Stimulated activated CD4-positive, alpha-beta T cell treated with anti-CD3 and anti-CD28 coated beads, TNF-alpha, amount 100 ng/mL, for 1 hour (primary cell): Measurements from ENCODE around the gene TERF2IP.

Source experiments
- DNase-seq, 3 donors: peaks; one replicate each; pipeline ENCODE4 v3.0.0-alpha.2; 2020; ENCODE audit warnings: low read depth in 3 of 3, low spot score in 1 of 3

Gene TERF2IP

DNA sequence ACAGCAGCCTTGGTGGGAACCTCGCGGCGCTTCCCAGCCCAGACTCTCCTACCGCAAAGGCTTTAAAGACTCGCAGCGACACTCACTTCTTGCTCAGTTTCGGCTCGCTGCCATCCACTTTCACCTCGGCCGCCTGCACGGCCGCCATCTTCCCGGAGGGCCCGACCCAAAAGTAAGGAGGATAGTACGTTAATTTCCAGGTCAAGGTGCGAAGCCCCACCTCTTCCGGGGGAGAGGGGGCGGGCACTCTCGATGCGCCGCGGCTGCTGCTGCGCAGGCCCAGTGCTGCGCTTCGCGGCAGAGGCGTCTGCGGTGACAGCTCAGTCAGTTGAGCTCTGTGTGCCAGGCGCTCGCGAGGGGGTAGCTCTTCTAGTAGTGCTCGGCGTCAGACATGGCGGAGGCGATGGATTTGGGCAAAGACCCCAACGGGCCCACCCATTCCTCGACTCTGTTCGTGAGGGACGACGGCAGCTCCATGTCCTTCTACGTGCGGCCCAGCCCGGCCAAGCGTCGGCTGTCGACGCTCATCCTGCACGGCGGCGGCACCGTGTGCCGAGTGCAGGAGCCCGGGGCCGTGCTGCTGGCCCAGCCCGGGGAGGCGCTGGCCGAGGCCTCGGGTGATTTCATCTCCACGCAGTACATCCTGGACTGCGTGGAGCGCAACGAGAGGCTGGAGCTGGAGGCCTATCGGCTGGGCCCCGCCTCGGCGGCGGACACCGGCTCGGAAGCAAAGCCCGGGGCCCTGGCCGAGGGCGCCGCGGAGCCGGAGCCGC, at the start of gene TERF2IP, which contains the start of gene KARS1:
TSS of gene TERF2IP (plus strand) at position 282 of the 773 bp plus-strand sequence. CDS start at position 392, 110 bp downstream.
TSS of gene KARS1 (minus strand) at position 174 of the 773 bp plus-strand sequence. CDS start at position 148, 26 bp downstream.
- DNase-seq = peak; percentile 76 to 89 (median 87)

DNA sequence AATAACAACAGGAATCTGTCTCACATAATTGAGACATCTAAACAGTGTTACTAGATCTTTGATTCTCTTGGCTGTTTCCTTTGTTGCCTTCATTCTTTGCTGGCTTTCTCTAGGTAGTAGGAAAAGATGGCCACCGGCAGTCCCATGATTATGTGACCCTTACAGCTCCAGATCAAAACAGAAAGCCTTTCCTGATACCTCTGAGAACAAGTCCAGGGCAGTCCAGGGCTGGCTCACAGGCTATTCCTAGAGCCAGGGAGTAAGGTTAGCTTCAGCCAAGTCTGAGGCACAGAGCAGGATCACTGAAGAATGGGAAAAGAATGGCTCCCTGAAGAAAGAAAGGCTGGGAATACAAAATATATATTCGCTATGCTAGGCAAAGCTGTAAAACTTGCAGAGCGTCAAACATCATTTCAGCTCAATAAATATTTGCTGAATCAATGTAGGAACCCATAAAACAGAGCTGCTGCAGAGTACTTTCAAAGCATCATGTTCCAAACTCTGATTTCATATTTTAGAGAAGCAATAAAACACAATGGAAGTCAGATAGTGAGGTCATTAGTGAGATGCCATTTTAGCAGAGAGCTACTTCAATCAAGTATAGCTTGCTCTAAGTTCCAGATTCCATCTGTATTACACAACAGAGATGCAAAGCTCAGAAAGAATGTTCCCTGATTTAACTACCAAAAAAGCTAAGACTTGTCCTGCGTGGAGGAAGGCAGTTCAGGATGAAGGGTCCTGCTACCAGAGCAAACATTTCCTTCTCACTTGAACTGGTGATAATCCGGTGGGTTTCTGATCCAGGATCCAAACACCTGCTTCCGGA, 47.9 kb upstream of the TERF2IP start:
- no peak for DNase-seq

GRCh38 chr16:75603241-75603640, 44.3 kb upstream of the TERF2IP start:
- DNase-seq = no peak

DNA sequence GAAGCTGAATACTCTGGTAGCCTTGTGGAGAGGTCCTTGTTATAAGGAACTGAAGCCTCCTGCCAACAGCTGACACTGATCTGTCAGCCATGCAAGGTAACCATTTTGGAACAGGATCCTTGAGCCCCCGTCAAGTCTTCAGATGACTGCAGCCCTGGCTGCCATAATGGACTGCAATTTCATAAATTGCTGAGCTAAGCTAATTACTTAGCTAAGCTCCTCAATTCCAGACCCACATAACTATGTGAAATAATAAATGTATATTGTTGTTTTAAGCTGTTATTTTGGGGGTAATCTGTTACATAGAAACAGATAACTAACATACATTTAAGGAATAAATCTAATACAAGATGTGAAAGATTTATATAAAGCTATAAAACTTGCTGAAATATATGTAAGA, 41.1 kb upstream of the TERF2IP start:
- no peak for DNase-seq

- no peak for DNase-seq
These were observed 33.3 kb upstream of the TERF2IP start for GRCh38 chr16:75614066-75614897.

DNA sequence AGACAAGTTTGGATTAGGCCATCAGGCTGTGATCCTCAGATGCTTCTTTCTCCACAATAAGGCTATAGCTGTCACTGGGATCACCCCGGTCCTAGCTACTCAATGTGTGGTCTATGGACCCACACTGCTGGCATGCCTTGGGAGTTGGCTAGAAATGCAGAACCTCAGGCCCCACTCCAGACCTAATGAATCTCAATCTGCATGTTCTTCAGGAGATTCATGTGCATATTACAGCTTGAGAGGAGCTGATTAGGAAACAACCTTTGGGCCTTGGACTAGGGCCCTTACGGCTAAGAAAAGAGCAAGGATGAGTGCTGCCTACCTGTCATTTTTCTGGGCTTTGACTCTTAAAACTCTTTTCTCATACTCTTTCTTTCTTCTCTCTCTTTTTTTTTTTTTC, 32.0 kb upstream of the TERF2IP start:
- DNase-seq = no peak

GRCh38 chr16:75616521-75617010, 31.0 kb upstream of the TERF2IP start:
- DNase-seq = no peak

- no peak for DNase-seq
These were observed 30.5 kb upstream of the TERF2IP start for GRCh38 chr16:75617121-75617520.

- DNase-seq = no peak
These were observed 28.8 kb upstream of the TERF2IP start for GRCh38 chr16:75618780-75619179.

- no peak for DNase-seq
These were observed 27.0 kb upstream of the TERF2IP start for GRCh38 chr16:75620326-75621169.

GRCh38 chr16:75621170-75621477, 26.4 kb upstream of the TERF2IP start:
- DNase-seq = no peak

DNA sequence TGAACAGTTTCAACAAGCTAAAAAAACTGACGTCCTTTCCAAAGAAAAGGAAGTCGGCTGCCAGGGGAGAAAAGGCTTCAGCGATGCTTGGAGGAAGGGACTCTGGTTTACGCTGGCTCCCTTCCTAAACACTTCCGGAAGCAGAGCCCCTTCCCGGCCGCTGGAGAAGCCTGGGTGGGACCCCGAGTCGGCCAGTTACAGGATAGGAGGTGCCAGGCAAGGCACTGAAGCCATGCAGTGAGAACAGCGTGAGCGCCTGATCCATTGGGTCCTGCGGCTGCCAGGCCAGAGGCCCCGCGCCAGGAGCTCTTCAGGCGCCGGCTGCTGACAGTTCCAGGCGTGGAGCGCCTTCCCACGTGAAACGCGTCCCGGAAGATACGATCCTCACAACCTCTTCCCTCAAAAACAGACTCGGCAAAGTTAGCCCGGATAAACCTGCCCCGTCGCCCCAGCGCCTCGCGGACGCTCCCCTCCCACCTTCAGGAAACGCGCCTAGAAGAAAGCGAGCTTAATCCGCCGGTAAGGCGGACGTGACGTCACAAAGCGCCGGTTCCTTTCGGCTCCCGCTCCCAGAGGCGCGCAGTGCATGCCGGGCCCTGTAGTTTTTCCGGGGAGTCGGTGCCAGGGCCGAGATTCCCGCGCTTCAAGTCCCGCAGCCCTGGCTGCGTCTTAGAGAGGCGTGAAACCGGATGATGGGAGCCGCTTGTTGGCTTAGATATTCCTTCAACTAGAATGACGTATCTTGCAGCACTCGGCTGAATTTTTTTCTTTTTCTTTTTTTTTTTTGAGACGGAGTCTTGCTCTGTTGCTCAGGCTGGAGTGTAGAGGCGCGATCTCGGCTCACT, 24.6 kb upstream of the TERF2IP start, which contains the start of gene ADAT1:
TSS of gene ADAT1 (minus strand) at position 521 of the 845 bp plus-strand sequence. CDS start 2,482 bp downstream, outside the sequence.
- peak; percentile 87 to 90 (median 90) for DNase-seq

- DNase-seq = no peak
These were observed 22.6 kb upstream of the TERF2IP start for GRCh38 chr16:75624921-75625334.

- DNase-seq = no peak
These were observed 20.8 kb upstream of the TERF2IP start for GRCh38 chr16:75626806-75627205.

DNA sequence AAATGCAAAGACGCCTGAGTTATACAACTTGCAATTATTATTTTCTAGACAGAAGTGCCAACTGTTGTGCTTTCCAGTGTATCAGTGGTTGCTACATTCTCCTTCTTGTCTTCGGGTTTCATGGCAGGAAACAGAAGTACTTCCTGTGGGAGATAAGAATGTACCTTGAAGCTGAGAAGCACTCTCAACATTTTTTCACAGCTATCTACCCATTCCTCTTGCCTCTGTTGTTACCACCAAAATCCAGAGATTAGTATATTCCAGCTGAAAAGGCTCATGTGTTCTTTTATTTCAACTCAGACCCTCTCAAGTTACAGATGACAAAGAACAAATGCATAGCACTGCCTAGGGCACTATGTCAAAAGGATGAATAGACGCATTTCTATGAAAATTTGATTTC, 19.7 kb upstream of the TERF2IP start:
- DNase-seq = no peak

DNA sequence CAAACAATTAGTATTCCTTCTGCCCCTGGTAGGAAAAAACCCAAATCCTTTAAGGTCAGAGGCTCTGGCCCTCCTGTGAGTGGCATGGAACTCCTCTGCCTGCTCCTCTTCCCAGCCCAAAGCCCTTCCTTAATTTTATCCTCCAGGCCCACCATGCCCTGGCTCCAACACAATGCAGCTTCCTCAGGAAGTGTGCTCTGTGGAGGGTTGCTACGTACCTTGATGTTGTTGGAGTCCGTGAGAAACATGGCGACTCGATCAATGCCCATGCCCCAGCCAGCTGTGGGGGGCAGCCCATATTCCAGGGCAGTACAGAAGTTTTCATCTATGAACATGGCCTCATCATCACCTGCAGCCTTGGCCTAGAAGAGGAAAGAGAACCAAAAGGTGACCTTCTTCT, 19.2 kb upstream of the TERF2IP start:
- DNase-seq = no peak

GRCh38 chr16:75629132-75629531, 18.4 kb upstream of the TERF2IP start:
- no peak for DNase-seq

DNA sequence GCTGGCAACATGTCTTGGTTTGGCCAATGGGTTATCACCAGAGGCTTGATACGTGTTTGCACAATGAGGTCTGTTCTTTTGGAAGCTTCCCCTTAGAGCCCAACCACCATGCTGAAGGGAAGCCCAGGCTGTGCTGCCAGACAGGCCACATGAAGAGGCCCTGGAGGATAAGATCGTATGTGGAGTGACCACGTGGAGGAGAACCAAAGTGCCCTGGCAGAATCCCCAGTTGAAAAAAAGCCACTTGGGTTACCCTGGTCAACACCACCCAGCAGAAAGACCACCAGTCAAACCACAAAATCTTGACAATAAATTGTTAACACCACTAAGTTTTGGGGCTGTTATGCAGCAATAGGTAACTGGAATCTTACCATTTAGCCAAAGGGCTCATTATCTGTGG, 17.5 kb upstream of the TERF2IP start:
- DNase-seq = no peak

DNA sequence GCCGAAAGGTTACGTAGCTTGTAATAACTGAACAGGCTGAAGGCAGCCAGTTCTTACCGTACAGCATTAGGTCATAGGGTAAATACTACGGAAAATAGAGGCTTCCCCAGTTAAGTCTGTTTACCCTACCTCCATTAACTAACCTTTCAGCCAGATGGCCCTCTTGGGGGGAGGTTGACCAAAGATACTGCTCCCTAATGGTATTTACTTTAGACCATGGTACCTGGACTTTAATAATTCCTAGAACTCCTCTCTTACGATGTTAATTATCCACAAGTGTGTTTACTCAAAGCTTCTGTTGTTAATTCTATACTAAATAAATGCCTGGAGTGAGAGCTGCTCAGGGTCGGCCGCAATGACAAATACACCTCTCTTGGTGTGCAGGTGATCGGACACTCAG, 14.7 kb upstream of the TERF2IP start:
- no peak for DNase-seq
